ENCODE data around the gene CSMD2. TPM values are rescaled to one million over a fixed set of nuclear protein-coding genes. Genes with fewer than 3 reads are reported as not detected.
A peak's percentile ranks its signal among the peaks of the same experiment; 100 is the strongest.

CSMD2 gene
- total and polyA plus RNA-seq, 8 donors: 0.20 to 0.81 (median 0.47) TPM

GRCh38 chr1:33626801-33627200, 538.2 kb downstream of the CSMD2 start:
- H3K4me1 ChIP-seq: no peaks in the 10 kb centered on the region
- no peak overlapping the region for H3K27ac ChIP-seq
- intact Hi-C loops (cut with DNase I): no loop called here
- H3K36me3 ChIP-seq: no peaks in the 10 kb centered on the region
- DNase-seq (no peak), ATAC-seq (no peak)
- TF ChIP-seq CTCF (IDR thresholded peaks at IDR 0.05): no peak
- H3K9me3 ChIP-seq: no peaks in the 10 kb centered on the region
- peaks cover 3 to 30% of the 10 kb centered on the region in 2 donors for H3K27me3 ChIP-seq
- H3K4me3 ChIP-seq: no peak overlapping the region

GRCh38 chr1:33624991-33625870, 539.8 kb downstream of the CSMD2 start:
- H3K4me3 ChIP-seq: no peak overlapping the region
- no peak for DNase-seq
- H3K27me3 ChIP-seq: peaks cover 3 to 28% of the 10 kb centered on the region in 2 donors
- no peak for ATAC-seq
- H3K36me3 ChIP-seq: no peaks in the 10 kb centered on the region
- intact Hi-C loops (cut with DNase I): no loop called here
- TF ChIP-seq CTCF (IDR thresholded peaks at IDR 0.05): peak in 1 of 2 donors; percentile 21
- H3K9me3 ChIP-seq: no peaks in the 10 kb centered on the region
- no peaks in the 10 kb centered on the region for H3K4me1 ChIP-seq
- H3K27ac ChIP-seq: no peak overlapping the region

GRCh38 chr1:33624261-33624990, 540.6 kb downstream of the CSMD2 start:
- H3K4me1 ChIP-seq: no peaks in the 10 kb centered on the region
- ATAC-seq (no peak), DNase-seq (no peak)
- no peak for TF ChIP-seq CTCF (IDR thresholded peaks at IDR 0.05)
- H3K27ac ChIP-seq: no peak overlapping the region
- H3K4me3 ChIP-seq: no peak overlapping the region
- intact Hi-C loops (cut with DNase I): no loop called here
- no peaks in the 10 kb centered on the region for H3K9me3 ChIP-seq
- no peaks in the 10 kb centered on the region for H3K36me3 ChIP-seq
- H3K27me3 ChIP-seq: peaks cover 0 to 20% of the 10 kb centered on the region in 2 donors

- Histone ChIP-seq H3K4me1 (no peaks in the 10 kb centered on the region), H3K36me3 (no peaks in the 10 kb centered on the region), H3K4me3 (no peak overlapping the region), H3K9me3 (no peaks in the 10 kb centered on the region), H3K27me3 (peaks cover 0 to 18% of the 10 kb centered on the region in 2 donors), H3K27ac (no peak overlapping the region)
- intact Hi-C loops (cut with DNase I): no loop called here
- ATAC-seq (no peak), DNase-seq (no peak)
- no peak for TF ChIP-seq CTCF (IDR thresholded peaks at IDR 0.05)
These were observed 541.2 kb downstream of the CSMD2 start for GRCh38 chr1:33623811-33624210.

- no peak overlapping the region for H3K4me3 ChIP-seq
- TF ChIP-seq CTCF (IDR thresholded peaks at IDR 0.05): no peak
- no peak overlapping the region for H3K27ac ChIP-seq
- DNase-seq (no peak), ATAC-seq (no peak)
- no peaks in the 10 kb centered on the region for H3K36me3 ChIP-seq
- no peaks in the 10 kb centered on the region for H3K9me3 ChIP-seq
- intact Hi-C loops (cut with DNase I): no loop called here
- no peaks in the 10 kb centered on the region for H3K4me1 ChIP-seq
- H3K27me3 ChIP-seq: peaks cover 0 to 8% of the 10 kb centered on the region in 2 donors
These were observed 542.3 kb downstream of the CSMD2 start for GRCh38 chr1:33622757-33623156.
